ENCODE measurements around the gene GABARAP. TPM values are rescaled to one million over a fixed set of nuclear protein-coding genes. Genes with fewer than 3 reads are reported as not detected.

Gene GABARAP
- total and polyA plus RNA-seq, 2 of the 13 experiments (the other 11 are each of a cell fraction or from before 2014, with no cell fraction given) = 161 to 310 TPM

- TF ChIP-seq DMTF1 (CRISPR knock-in tag; IDR thresholded peaks at IDR 0.05) (no peak), NFYB (CRISPR knock-in tag; IDR thresholded peaks at IDR 0.05) (no peak), ONECUT2 (CRISPR knock-in tag; IDR thresholded peaks at IDR 0.05) (peak; percentile 54), PRDM15 (CRISPR knock-in tag; IDR thresholded peaks at IDR 0.05) (no peak), NR2C2 (CRISPR knock-in tag; IDR thresholded peaks at IDR 0.05; ENCODE audit: borderline replicate concordance) (peak; percentile 63; the same call in 1 of the 2 replicates), HMGXB4 (CRISPR knock-in tag; IDR thresholded peaks at IDR 0.05; ENCODE audit: borderline replicate concordance in 1 of 2, low read depth in 1 of 2) (no peak), PHF5A (CRISPR knock-in tag; IDR thresholded peaks at IDR 0.05; ENCODE audit: low read depth, unreplicated experiment) (no peak), HNF1B (CRISPR knock-in tag; IDR thresholded peaks at IDR 0.05) (peak; percentile 97), ZNF326 (CRISPR knock-in tag; IDR thresholded peaks at IDR 0.05; ENCODE audit: borderline replicate concordance) (no peak), TEAD3 (CRISPR knock-in tag; optimal IDR thresholded peaks at IDR 0.05; ENCODE audit: borderline replicate concordance) (peak; percentile 24), CREB1 (IDR thresholded peaks at IDR 0.05) (no peak), CREB1 (CRISPR knock-in tag; IDR thresholded peaks at IDR 0.05) (peak; percentile 81), FOSL1 (CRISPR knock-in tag; IDR thresholded peaks at IDR 0.05; ENCODE audit: borderline replicate concordance) (no peak), ZNF124 (CRISPR knock-in tag; IDR thresholded peaks at IDR 0.05) (peak; percentile 70; the same call in 1 of the 2 replicates), ETV5 (CRISPR knock-in tag; IDR thresholded peaks at IDR 0.05; ENCODE audit: borderline replicate concordance) (no peak; the same call in 1 of the 2 replicates), ZNF841 (CRISPR knock-in tag; IDR thresholded peaks at IDR 0.05; ENCODE audit: borderline replicate concordance) (no peak), ZSCAN20 (CRISPR knock-in tag; IDR thresholded peaks at IDR 0.05; ENCODE audit: borderline replicate concordance) (no peak), HIVEP1 (CRISPR knock-in tag; IDR thresholded peaks at IDR 0.05) (peak; percentile 79)
These were observed 16.7 kb upstream of the GABARAP start (continued) for GRCh38 chr17:7258731-7259554.
